GM18502 (cell line): ENCODE measurements around the gene TRAM2.

ENCODE experiments used
- ATAC-seq: cut with Tn5 transposase; IDR thresholded peaks from one replicate; pipeline ENCODE4 v1.9.1; 2021; ENCODE audit warnings: mild to moderate bottlenecking; ENCODE audit not compliant: unreplicated experiment, poor library complexity

Gene TRAM2, protein sequence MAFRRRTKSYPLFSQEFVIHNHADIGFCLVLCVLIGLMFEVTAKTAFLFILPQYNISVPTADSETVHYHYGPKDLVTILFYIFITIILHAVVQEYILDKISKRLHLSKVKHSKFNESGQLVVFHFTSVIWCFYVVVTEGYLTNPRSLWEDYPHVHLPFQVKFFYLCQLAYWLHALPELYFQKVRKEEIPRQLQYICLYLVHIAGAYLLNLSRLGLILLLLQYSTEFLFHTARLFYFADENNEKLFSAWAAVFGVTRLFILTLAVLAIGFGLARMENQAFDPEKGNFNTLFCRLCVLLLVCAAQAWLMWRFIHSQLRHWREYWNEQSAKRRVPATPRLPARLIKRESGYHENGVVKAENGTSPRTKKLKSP

DNA sequence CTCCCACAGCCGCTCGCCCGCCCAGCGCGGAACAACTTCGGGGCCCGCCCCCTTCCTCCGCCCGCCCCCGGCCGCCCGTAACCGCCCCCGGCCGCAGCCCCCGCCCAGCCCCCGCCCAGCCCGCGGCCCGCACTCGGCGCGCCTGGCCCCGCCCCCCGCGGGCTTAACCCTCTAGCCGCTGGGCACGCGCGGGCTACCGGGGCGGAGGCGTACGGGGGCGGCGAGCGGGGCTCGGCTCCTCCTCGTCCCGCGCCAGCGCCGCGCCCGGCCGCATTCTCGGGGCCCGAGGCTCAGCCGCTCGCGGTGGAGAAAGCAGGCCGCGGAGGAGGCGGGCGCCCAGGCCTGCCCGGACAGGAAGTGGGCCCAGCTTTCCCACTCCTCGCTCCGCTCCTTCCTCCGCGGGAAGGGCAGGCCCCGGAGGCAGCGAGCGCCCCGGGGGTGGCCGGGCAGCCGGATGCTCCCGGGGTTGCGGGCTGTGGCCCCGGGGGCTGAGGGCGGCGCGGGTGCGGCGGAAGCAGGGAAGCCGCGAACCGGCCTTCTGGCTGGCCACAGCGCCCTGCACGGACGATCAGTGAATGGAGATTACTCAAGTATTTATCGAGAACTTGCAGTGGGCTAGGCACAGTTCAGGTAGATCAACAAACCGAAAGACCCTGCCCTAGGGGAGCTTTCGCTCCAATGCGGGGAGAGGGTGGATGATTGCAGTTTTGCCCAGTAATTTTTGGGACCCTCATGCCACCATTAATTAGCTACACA lies at the start of gene TRAM2:
Gene TRAM2 (minus strand): TSS at position 39 of the 756 bp plus-strand sequence. CDS start 145 bp downstream, outside the sequence.
- ATAC-seq = peak; percentile 59

- ATAC-seq = no peak
These were observed 46.0 kb upstream of the TRAM2 start for GRCh38 chr6:52622810-52623209.

DNA sequence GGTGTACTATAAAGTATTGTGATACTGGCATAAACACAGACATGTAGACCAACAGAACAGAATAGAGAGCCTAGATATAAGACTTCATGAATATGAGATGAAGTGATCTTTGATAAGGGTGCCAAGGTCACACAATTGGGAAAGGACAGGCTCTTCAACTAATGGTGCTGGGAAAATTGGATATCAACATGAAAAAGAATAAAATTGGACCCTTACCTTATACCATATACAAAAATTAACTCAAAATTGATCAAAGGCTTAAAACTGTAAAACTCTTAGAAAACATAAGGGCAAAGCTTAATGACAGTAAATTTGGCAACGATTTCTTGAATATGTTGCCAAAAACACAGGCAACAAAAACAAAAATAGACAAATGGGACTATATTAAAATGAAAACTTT lies 44.8 kb upstream of the TRAM2 start:
- no peak for ATAC-seq

DNA sequence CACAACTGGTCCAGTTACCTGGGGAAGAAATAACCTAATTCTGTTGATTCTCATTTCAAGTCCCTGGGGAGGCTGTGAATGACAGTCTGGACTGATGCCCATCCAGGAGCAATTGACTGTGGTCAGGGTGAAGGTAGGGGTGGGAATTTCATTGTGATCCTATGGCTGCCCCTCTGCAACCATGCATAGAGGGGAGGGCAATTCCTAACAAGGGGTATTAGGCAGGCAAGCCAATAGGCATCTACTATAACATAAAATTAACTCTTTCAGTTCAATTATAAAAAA lies 44.0 kb upstream of the TRAM2 start:
- ATAC-seq = no peak

GRCh38 chr6:52620055-52620905 lies 43.4 kb upstream of the TRAM2 start:
- no peak for ATAC-seq

DNA sequence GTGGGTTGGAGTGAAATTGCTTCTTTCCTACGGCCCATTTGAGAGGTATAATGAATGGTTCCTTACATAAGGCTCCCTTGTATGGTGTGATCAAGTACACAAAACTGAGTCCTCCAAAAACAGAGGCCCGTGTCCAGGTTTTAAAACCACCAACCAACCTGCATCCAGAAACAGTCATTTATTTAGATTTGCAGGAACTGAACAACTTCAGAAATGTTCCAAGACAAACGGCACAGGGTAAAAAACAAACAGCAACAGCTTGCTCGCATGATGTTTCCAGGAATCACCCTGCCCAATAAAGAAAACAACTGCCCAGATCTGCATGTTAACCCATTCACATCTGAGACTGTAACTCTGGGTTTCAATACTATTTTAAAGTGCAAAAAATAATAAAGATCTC lies 40.2 kb upstream of the TRAM2 start:
- ATAC-seq = no peak

- ATAC-seq = no peak
These were observed 39.3 kb upstream of the TRAM2 start for GRCh38 chr6:52616059-52616690.

DNA sequence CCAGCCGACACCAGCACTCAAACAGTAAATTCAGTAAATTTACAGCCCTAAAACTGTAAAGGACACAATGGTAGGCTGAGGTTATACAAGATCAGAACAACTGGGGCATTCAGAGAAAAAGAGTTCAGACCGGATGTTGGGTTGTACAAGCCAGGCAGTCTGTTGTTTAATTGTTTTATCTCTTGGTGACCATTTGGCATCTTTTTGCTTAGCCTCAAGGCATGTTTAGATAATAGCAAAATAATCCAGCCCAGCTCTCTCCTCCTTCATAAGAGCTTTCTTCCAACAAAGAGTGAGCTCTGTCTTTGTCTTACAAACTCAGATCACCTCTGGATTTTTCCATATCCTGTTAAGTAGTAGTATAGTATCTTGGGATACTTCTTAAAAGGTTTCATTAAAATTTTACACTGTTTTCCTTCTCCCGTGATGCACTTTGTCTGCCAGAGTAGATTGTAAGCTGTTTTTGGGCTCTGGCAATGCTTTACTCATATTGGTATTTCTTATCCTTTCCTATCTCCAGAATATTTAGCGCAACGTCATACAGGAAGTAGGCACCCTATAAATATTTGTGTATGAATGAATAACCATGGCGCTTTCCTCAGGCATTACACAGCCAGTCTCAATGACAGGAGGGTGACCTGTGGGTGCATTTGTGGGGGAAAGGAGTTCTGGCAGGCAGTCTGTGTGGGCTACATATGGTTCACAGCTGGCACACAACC lies 35.6 kb upstream of the TRAM2 start:
- no peak for ATAC-seq

DNA sequence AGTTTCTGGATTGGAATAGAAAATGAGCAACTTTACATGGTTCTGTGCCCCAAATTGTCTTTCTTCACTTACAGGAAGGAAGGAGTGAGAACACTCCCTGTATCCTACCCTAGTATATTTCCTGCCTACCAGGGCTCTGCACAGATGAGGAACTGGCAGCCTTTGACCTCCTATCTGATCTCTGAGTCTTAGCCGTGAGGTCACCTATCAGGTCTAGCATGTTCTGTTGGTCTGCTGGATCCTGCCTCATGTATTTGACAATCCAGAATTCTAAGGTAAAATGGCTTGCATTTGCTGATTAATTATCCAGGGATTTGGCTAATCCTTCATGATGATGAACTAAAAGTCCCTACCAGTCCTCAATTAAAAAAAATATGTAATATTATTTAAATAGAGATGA lies 35.0 kb upstream of the TRAM2 start:
- ATAC-seq = no peak

DNA sequence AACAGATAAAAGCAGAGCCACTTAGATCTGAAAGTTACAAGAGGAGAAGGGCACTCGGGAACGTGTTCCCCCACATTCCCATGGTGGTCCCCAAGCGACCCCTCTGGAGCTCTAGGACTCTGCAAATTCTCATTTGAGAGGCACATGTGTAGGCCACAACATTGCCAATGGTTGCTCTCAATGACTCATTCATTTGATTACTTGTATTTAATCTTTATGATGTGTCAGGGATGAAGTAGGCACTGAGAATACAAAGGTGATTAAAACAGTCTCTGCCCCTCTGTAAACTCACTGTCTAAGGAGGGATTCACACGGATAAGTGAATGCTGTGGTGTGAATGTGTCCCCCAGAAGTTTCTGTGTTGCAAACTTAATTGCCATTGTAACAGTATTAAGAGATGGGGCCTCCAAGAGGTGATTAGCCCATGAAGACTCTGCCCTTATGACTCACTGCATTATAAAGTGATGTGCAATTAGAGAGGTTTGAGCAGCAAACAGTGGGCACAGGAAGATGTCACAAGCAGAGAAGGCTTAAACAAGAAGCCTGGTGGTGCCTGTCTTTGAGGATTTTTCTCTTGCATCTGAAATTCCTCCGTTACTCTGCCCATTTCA lies 34.0 kb upstream of the TRAM2 start:
- ATAC-seq = no peak

- ATAC-seq = no peak
These were observed 33.2 kb upstream of the TRAM2 start for GRCh38 chr6:52610011-52610410.

GRCh38 chr6:52605610-52606185 lies 28.8 kb upstream of the TRAM2 start:
- no peak for ATAC-seq

- ATAC-seq = peak; percentile 54
These were observed 26.3 kb upstream of the TRAM2 start for GRCh38 chr6:52603000-52603795.

DNA sequence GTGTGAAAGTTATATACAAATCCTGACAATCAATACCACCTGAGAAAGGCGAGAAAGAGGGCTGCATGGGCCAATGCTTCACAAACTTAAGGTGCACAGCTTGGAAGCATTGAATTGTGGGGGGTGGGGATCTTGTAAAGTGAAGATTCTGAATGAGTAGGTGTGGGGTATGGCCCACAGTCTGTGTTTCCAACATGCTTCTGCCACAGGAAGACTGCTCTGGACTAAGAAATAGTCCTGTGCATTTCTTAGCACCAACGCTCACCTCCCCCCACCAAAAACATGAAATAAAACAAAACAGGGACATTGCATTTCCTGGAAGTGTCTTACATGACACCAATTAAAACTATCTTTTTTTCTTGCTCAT lies 21.9 kb upstream of the TRAM2 start:
- no peak for ATAC-seq

- ATAC-seq = peak; percentile 38
These were observed 21.4 kb upstream of the TRAM2 start for GRCh38 chr6:52598123-52598823.

- no peak for ATAC-seq
These were observed 20.9 kb upstream of the TRAM2 start for GRCh38 chr6:52597738-52598122.

- ATAC-seq = no peak
These were observed 19.6 kb upstream of the TRAM2 start for GRCh38 chr6:52596371-52597028.

DNA sequence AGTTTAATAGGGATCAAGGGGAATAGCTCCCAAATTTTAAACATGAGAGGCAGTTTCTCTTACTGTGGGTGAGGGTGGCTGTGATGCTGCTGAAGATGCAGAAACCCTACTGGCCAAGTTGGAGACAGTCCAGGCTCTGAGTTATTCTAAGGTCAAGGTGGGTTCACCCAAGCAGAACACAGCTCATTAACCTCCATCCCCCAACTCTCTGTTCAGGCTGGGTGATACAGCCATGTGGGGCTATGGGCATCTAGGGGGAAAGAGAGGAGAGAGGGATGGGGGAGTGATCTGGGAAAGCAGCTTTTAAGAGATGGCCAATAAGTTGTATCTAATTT lies 18.9 kb upstream of the TRAM2 start:
- peak; percentile 64 for ATAC-seq
